ENCODE data around the gene POU6F1. TPM values are rescaled to one million over a fixed set of nuclear protein-coding genes. Genes with fewer than 3 reads are reported as not detected.

Gene POU6F1
- total and polyA plus RNA-seq, 2 experiments from 2014 or later, result 3.4 to 3.8 TPM

- H3K27ac ChIP-seq, result peak overlapping the region; percentile 29
- TF ChIP-seq CTCF (IDR thresholded peaks at IDR 0.05; ENCODE audit: low read depth, low read length), result no peak
- no peaks in the 10 kb centered on the region for H3K9me3 ChIP-seq (ENCODE audit: low read depth)
- peak; percentile 6 to 19 for DNase-seq (ENCODE audit: low read depth in 1 of 2, low spot score in 1 of 2)
- no peaks in the 10 kb centered on the region for H3K27me3 ChIP-seq
- peaks cover 14% of the 10 kb centered on the region for H3K4me1 ChIP-seq (ENCODE audit: low read depth)
- no peaks in the 10 kb centered on the region for H3K36me3 ChIP-seq
- peak overlapping the region; percentile 92 for H3K4me3 ChIP-seq
Observed at GRCh38 chr12:51218607-51219161, 822 bp upstream of the POU6F1 start.

DNA sequence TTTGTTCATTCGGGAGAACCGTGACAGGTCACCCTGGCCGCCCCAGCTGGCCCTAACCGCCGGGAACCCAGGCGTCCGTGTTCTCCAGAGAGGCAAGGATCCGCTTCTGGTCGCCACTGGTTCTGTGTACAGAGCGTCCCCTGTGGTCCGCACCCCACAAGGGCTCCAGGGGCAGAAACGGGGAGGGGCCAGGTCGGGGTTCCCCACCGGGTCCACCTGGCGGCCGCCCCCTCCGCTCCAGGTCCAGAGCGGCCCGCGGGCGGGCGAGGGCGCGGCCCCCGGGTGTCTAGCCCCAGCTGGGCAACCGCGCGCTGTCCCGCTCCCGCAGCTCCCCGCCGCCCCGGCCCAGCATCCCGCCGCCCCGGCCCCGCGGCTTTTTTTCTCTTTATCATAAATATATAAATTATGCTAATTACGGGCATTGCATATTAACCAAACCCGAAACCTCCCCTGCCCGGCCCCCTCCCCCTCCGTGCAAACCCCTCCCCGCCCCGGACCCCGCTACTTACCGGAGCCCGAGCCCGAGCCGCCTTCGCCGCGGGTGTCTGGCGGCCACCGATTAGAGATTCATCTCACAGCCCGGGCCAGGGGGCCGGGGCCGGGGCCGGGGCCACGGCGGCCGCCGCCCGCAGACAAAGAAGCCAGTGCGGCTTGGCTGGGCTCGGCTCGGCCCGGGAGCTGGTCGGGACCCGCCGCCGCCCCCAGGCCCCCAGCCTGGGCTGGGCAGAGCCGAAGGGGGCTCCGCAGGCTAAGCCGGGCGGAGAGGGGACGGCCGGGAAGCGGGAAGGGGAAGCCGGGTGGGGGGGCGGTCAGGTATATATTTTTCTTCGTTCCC lies 512 bp downstream of the POU6F1 start:
- Histone ChIP-seq H3K27ac (peak overlapping the region; percentile 81), H3K36me3 (no peaks in the 10 kb centered on the region), H3K27me3 (no peaks in the 10 kb centered on the region), H3K9me3 (ENCODE audit: low read depth) (no peaks in the 10 kb centered on the region), H3K4me1 (ENCODE audit: low read depth) (peaks cover 14% of the 10 kb centered on the region), H3K4me3 (peak overlapping the region; percentile 92)
- DNase-seq (ENCODE audit: low read depth in 1 of 2, low spot score in 1 of 2), result peak; percentile 17 to 66
- TF ChIP-seq CTCF (IDR thresholded peaks at IDR 0.05; ENCODE audit: low read depth, low read length), result peak; percentile 21

DNA sequence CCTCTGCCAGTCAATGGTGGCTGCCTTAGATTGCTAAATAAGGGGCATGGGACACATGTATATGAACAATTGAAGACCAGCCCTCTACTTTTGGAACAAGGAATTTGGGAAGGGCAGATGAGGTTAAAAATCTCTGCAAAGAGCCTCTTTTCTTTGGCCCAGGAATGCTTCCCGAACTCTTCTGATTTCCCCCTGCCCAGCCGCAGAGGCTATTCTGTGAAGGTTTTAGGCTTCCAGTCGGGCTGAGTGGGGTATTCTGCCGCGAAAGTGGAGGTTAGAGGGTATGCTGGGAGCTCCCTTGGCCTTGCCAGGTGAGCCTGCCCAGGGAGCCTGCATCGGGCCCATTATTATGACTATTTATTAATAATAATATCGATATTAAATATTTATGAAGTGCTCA lies 1.2 kb downstream of the POU6F1 start:
- Histone ChIP-seq H3K4me1 (ENCODE audit: low read depth) (peaks cover 14% of the 10 kb centered on the region), H3K9me3 (ENCODE audit: low read depth) (no peaks in the 10 kb centered on the region), H3K27ac (no peak overlapping the region), H3K36me3 (no peaks in the 10 kb centered on the region), H3K4me3 (peak overlapping the region; percentile 92), H3K27me3 (no peaks in the 10 kb centered on the region)
- no peak for TF ChIP-seq CTCF (IDR thresholded peaks at IDR 0.05; ENCODE audit: low read depth, low read length)
- DNase-seq (ENCODE audit: low read depth in 1 of 2, low spot score in 1 of 2), result no peak

- Histone ChIP-seq H3K27ac (no peak overlapping the region), H3K36me3 (no peaks in the 10 kb centered on the region), H3K27me3 (no peaks in the 10 kb centered on the region), H3K4me1 (ENCODE audit: low read depth) (peaks cover 14% of the 10 kb centered on the region), H3K9me3 (ENCODE audit: low read depth) (no peaks in the 10 kb centered on the region), H3K4me3 (no peak overlapping the region)
- no peak for DNase-seq (ENCODE audit: low read depth in 1 of 2, low spot score in 1 of 2)
- no peak for TF ChIP-seq CTCF (IDR thresholded peaks at IDR 0.05; ENCODE audit: low read depth, low read length)
Observed at GRCh38 chr12:51214895-51215294, 3.0 kb downstream of the POU6F1 start.

DNA sequence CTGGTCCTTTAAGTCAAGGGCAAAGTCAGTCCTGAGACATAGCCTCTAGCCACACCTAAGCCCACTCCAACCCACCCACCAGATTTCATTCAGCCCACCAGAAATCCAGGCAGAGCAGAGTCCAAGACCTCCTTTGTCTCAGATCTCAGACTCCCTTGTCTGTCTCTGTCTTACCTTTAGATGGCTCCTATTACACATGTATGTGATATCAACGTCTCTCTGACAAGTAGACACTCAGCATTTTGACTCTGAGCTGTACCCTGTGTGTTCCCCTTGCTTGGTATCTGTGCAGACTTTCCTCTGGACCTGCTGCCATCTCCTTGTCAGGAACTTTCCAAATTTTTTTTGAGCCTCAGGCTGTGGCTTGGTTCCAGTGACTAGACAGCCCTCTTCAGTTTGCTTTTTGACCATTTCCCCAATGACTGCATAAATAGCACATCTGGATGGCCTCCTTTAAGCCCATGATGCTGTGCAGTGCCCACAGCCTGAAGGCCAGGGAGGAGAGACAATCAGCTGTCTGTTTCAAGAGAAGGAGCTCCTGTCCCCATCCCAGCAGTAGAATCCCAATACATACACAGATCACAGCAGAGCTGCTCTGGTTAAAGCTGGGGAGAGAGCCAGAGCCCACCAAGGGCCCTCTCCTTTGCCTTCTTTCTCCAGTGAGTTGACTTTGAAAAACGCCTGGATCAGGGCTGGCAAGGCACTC lies 7.0 kb downstream of the POU6F1 start:
- Histone ChIP-seq H3K4me3 (no peak overlapping the region), H3K4me1 (ENCODE audit: low read depth) (no peaks in the 10 kb centered on the region), H3K36me3 (no peaks in the 10 kb centered on the region), H3K27ac (no peak overlapping the region), H3K27me3 (no peaks in the 10 kb centered on the region), H3K9me3 (ENCODE audit: low read depth) (no peaks in the 10 kb centered on the region)
- TF ChIP-seq CTCF (IDR thresholded peaks at IDR 0.05; ENCODE audit: low read depth, low read length), result no peak
- DNase-seq (ENCODE audit: low read depth in 1 of 2, low spot score in 1 of 2), result no peak

Data from cardiac muscle cell (in vitro differentiated cells and primary cell).